Ishikawa (cell line): Measurements from ENCODE around the gene UFC1.

Experiments used
- EP300 ChIP-seq: IDR thresholded peaks from 2 replicates; pipeline ENCODE4 v1.6.1; 2012; ENCODE audit warnings: borderline replicate concordance
- YY1 ChIP-seq: IDR thresholded peaks from 2 replicates; pipeline ENCODE4 v1.6.1; 2012; ENCODE audit warnings: low read depth
- TF ChIP-seq, protein P1 (sequence below): IDR thresholded peaks from 2 replicates; pipeline ENCODE4 v1.6.1; 2012; ENCODE audit warnings: low read depth, mild to moderate bottlenecking

- TF ChIP-seq YY1 (no peak), EP300 (no peak)
- TF ChIP-seq, protein P1, sequence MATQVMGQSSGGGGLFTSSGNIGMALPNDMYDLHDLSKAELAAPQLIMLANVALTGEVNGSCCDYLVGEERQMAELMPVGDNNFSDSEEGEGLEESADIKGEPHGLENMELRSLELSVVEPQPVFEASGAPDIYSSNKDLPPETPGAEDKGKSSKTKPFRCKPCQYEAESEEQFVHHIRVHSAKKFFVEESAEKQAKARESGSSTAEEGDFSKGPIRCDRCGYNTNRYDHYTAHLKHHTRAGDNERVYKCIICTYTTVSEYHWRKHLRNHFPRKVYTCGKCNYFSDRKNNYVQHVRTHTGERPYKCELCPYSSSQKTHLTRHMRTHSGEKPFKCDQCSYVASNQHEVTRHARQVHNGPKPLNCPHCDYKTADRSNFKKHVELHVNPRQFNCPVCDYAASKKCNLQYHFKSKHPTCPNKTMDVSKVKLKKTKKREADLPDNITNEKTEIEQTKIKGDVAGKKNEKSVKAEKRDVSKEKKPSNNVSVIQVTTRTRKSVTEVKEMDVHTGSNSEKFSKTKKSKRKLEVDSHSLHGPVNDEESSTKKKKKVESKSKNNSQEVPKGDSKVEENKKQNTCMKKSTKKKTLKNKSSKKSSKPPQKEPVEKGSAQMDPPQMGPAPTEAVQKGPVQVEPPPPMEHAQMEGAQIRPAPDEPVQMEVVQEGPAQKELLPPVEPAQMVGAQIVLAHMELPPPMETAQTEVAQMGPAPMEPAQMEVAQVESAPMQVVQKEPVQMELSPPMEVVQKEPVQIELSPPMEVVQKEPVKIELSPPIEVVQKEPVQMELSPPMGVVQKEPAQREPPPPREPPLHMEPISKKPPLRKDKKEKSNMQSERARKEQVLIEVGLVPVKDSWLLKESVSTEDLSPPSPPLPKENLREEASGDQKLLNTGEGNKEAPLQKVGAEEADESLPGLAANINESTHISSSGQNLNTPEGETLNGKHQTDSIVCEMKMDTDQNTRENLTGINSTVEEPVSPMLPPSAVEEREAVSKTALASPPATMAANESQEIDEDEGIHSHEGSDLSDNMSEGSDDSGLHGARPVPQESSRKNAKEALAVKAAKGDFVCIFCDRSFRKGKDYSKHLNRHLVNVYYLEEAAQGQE, result no peak
Observed at GRCh38 chr1:161196521-161197451, 43.0 kb downstream of the UFC1 start.
